Germinal center (tissue), 1 donor: ENCODE measurements around the gene TMEM116.
"Not testable (repeated sequence)": the region's sequence is repeated elsewhere in the genome, so short reads cannot be mapped to it uniquely, and the experiment has no call there.

Source experiments
- DNase-seq: peaks from one replicate; pipeline ENCODE4 v3.0.0; 2012; ENCODE audit warnings: mixed read lengths, low spot score

The TMEM116 gene

DNA sequence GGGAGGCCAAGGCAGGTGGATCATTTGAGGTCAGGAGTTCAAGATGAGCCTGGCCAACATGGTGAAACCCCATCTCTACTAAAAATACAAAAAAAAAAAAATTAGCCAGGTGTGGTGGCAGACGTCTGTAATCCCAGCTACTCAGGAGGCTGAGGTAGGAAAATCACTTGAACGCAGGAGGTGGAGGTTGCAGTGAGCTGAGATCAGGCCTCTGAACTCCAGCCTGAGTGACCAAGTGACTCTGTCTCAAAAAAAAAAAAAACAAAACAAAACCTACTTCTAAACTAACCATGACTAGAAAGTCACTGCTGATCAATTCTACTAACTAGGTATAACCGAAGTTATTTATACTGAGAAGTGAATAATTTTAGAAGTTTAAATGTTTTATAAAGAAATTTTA lies 3.4 kb downstream of the TMEM116 start:
- not testable (repeated sequence) for DNase-seq

DNA sequence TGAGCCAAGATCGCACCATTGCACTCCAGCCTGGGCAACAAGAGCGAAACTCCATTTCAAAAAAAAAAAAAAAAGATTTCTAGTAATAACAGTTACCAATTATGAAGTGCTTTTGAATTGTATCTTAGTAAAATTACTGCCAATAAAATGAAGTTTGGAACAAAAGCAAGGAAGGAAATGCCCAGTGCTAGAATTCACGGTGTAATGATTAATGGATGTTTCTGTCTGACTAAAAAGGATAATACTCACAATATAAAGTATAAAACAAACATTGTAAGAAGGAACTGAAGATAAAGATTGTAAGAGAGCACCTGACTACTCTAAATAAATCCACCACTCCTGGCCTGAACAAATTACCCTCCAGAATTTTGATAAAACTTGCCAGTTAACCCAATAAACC lies 4.0 kb downstream of the TMEM116 start:
- no peak for DNase-seq

DNA sequence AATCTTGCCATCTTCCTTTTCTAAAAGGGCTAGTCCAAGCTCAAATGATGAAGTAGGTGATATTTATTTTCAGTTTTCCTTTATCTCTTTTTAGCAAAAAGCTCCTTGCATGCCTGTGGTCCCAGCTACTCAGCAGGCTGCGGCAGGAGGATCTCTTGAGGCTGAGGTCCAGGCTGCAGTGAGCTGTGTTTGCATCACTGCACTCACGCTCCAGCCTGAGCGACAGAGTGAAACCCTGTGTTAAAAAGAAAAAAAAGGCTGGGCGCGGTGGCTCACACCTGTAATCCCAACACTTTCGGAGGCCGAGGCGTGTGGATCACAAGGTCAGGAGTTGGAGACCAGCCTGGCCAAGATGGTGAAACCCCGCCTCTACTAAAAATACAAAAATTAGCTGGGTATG lies 5.0 kb downstream of the TMEM116 start:
- DNase-seq: no peak

DNA sequence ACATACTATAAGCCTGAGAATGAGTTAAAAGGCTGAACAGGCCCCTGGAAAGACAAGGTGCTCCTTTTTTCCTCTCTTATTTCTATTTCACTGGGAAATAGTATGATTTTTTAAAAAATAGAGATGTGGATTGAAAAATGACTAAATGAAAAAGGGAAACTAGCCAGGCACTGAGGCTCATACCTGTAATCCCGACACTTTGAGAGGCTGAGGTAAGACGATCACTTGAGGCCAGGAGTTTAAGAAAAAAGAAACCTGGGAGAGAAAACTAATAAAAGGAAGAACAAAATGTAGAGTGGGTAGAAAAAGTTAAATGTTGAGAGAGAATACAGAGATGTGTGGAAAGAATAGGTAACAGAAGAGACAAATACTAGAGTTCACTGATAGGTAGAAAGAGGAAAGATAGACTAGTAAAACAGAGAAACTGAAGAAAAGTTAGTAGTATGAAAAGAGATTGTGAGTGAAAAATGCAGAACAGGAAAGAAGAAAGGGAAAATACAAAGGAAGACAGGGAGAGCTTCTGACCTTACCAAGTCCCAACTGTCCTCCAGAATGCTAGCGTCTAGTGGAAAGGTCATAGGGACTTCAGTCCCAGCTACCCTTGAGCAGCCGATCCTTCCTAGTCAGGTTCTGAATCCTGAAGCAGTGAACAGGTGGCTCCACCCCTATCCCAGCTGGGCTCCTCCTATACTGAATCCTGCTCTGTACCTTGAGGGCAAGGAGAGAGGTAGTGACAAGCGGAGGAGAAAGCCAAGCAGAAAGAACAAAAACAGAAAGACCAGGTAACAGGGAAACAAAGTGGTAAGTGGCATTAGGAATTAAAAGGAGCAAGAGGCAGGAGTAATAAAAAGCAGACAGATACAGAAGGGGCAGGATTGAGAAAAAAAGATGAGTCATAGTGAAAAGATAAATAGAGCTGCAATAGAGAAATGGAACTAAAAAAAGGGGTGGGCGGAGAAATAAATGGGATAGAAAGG lies 7.3 kb downstream of the TMEM116 start:
- no peak for DNase-seq

DNA sequence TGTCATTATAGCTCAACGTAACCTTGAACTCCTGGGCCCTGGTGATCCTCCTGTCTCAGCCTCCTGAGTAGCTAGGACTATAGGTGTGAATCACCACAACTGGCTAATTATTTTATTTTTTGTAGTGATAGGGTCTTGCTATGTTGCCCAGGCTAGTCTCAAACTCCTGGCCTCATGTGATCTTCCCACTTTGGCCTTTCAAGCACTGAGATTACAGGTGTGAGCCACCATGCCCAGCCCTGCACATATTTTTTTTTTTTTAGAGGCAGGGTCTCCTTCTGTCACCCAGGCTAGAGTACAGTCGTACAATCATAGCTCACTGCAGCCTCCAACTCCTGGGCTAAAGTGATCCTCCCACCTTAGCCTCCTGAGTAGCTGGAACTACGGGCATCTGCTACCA lies 8.9 kb downstream of the TMEM116 start:
- no peak for DNase-seq

DNA sequence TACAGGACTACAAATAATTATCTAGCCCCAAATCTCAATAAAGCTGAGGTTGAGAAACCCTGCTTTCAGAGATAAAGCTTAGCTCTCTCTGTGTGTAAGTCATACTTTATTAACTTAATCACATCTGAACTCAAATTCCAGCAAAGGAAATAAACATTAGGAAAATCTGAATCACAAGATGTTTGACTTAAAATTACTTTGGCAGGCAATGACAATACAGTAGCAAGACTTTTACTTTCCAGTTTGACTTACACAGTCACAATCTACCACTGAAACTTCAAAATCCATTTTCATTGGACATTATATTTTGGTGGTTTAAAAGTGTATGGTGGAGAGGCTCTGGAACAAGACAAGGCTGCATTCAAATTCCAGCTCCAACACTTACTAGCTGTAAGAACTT lies 11.4 kb downstream of the TMEM116 start:
- DNase-seq: no peak

DNA sequence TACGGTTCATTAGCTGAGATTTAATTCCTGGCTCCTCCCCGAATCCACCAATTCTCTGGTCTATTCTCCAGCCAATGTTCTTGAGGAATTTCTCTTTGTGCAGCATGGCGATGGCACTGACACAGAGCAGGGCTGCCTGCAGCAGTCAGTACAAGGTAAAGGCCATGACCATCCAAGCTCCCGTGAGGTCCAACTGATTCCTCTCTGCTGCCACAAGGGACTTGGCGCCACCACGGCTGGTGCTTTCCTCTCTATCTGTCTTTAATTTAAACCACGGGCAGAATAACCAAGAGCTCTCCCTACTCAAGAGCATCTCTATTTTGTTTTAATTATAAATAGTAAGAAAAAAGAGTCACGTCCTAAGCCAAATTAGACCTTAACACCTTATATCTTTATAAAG lies 12.1 kb downstream of the TMEM116 start:
- no peak for DNase-seq

DNA sequence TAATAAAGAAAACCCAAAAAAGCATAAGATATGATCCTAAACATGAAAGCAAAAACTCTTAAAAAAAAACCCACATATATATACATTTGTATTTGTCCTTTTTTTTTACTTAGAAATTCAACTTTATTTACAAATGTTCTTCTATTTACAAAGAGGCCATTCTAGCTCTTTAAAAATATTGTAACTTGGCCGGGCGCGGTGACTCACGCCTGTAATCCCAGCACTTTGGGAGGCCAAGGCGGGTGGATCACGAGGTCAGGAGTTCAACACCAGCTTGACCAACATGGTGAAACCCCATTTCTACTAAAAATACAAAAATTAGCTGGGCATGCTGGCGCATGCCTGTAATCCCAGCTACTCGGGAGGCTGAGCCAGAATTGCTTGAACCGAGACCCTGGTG lies 13.8 kb downstream of the TMEM116 start:
- DNase-seq: not testable (repeated sequence)

DNA sequence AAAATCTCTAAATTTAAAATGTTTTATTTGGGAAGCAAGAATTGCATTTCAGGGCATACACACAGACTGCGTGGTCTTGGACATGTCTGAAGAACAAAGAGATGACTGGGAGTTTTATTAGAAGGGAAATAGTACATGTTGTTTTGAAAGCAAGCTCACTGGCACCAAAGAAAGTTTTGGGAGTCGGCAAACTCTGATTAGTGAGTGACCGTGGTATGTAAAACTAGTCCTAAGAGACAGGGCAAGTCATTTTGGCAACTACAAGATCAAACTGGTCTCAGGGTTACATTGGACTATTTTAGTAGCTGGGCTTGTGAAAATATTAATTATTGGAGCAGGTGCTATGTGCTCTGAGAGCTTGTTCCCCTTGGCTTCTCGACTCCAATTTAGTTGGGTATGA lies 14.9 kb downstream of the TMEM116 start:
- no peak for DNase-seq

DNA sequence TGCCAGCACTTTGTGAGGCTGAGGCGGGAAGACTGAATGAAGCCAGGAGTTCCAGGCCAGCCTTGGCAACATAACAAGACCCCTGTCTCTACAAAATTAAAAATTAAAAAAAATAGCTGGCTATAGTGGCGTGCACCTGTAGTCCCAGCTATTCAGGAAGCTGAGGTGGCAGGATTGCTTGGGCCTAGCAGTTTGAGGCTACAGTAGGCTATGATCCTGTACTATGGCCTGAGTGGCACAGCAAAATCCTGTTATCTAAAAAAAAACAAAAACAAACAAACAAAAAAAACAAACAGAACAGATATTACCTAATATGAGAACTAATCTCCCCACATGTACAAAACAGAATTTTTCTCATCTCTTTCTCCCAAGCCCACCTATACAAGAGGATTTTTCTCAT lies 15.7 kb downstream of the TMEM116 start:
- no peak for DNase-seq

DNA sequence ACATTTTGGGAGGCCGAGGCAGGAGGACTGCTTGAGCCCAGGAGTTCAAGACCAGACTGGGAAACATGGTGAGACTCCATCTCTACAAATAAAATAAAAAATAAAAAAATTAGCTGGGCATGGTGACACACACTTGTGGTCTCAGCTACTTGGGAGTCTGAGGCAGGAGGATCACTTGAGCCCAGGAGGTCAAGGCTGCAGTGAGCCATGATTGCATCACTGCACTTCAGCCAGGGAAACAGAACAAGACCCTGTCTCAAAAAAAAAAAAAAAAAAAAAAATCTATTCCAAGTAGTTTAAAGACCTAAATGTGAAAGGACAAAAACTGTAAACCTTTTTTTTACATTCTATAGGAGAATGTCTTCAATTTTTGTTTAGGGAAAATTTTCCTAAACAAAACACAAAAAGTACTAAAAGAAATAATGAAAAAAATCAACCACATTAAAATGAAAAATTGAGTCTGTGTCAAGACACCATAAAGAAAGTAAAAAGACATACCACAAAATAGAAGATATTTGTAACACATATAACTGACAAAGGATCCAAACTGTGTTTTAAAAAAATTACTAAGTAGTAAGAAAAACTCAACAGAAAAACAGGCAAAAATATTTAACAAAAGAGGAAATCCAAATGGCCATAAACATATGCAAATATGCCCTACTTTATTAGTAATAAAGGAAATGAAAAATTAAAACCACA lies 17.0 kb downstream of the TMEM116 start:
- no peak for DNase-seq

DNA sequence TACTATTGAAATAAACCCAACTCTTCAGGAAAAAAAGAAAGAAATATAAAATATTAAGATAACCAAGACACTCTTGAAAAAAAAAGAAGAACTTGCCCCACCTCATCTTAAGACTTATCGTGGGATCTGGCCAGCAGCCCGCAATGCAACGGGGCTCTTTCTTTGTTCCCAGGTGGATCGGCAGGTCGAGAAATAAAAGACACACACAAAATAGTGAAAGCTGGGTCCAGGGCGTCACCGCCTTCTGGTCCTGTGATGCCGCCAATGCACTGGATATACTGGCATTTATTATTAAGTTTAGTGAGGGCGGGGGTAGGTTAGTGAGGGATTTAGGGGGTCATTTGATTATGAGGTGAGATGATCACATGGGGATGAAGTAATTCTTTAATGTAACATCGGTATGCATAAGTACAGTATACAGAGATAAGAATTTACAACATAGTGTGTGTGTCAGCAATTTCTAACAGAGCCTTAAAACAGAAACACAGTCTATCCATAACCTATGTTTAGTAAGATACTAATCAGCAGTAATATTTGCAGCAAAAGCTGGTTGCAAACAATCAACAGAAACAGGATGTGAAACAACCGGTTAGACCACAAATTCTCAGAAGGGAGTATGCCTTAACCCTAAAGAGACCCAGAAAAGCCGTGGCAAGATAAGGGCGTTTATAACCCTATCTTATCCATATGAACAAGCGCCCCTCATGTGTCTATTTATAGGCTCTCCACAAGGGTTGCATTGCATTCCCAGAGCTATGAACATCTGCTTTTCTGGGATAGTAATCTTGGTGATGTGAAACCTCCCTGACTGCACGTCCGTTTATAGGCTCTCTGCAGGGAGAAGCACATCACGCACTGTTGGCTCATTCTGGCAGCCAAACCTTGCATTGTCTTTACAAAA lies 18.5 kb downstream of the TMEM116 start:
- peak; percentile 26 for DNase-seq

DNA sequence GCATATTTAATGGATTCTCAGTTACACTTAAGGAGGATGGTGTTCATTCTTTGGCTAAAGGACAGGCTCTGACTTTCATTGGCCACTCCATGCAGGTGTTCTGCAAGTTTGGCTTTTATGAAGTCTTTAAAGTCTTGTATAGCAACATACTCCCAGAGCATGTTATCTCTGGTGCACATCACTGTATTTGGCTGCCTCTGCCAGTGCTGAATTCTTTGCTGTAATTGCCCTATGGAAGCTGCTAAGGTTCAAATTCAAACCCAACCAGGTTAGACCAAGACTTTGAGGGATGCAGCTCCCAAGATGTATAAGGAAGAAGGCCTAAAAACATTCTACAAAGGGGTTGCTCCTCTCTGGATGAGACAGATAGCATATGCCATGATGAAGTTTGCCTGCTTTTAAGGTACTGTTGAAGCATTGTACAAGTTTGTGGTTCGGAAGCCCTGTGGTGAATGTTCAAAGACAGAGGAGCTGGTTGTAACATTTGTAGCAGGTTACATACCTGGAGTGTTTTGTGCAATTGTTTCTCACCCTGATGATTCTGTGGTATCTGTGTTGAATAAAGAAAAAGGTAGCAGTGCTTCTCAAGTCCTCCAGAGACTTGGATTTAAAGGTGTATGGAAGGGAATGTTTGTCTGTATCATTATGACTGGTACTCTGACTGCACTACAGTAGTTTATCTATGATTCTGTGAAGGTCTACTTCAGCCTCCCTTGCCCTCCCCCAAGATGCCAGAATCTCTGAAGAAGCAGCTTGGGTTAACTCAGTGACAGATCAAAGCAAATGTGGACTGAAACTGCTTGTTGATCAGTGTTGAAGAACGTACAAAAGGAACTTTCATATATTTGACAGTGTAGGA lies 19.4 kb downstream of the TMEM116 start:
- no peak for DNase-seq

DNA sequence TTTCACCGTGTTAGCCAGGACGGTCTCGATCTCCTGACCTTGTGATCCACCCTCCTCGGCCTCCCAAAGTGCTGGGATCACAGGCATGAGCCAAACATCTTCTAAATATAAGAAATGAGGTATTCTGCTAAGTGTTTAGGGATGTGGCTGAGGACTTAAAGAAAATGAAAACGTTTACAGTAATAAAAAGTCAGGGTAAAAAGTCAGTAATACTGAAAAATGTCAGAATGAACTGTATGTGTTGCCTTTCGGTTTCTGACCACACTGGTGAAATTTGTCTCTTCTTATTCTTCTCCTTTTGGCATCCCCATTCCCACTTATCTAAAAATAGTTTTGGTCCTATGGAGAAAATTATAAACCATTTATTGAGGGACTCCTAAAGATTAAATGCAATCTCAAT lies 20.5 kb downstream of the TMEM116 start:
- no peak for DNase-seq

DNA sequence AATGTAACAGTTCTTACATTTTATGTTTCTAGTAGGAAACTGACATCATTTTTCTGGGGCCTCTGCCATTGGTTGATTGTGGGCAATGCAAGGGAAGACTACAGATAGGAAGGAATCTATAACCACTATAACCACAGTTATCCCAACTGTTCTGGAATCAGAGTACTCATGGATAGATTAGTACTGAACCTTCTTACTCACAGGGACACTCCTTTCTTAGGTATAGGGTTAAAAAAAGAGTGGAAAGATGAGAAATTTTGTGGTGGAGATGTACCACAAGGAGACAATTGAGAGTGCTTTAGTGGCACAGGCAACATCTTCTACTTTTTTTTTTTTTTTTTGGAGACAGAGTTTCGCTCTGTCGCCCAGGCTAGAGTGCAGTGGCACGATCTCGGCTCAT lies 21.0 kb downstream of the TMEM116 start:
- DNase-seq: no peak

DNA sequence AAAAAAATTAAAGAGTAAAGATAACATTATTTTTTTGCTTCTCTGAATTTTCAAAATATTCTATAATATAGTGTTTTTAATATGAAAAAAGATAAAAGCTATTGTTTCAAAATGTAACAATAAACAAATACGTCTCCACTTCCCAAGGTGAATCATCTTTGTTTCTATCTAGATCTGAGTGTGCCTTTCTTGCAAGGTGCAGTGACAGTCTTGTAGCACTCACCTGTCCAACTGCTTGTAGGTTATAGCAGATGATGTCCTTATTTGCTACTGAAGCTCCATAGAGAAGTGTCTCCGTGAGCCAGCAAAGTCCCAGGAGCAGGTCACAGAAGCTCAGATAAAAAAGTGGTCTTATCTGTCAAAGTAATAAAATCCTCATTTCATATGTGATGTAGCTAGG lies 21.4 kb downstream of the TMEM116 start:
- DNase-seq: no peak

DNA sequence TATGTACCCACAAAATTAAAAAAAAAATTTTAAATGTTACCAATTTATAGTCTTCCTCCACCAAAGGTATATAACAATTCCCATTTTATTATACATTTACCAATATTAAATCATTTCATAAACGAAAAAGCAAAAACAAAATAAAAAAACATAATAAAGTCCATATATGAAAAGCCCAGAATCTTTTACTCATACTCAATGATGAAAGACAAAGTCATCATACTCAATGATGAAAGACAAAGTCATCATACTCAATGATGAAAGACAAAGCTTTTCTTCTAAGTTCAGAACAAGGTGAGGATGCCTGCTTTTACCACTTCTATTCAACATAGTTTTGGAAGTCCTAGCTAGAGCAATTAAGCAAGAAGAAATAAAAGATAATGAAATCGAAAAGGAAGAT lies 28.1 kb downstream of the TMEM116 start:
- no peak for DNase-seq

DNA sequence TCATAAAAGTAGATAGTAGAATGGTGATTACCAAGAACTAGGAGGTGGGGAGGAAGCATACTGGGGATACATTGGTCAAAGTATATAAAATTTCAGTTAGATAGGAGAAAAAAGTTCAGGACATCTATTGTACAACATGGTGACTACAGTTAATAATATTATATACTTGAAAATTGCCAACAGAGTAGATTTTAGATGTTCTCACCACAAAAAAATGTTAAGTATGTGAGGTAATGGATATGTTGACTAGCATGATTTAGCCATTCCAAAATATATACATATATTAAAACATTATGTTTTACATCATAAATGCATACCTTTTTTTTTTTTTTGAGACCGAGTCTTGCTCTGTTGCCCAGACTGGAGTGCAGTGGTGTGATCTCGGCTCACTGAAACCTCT lies 31.0 kb downstream of the TMEM116 start:
- no peak for DNase-seq

DNA sequence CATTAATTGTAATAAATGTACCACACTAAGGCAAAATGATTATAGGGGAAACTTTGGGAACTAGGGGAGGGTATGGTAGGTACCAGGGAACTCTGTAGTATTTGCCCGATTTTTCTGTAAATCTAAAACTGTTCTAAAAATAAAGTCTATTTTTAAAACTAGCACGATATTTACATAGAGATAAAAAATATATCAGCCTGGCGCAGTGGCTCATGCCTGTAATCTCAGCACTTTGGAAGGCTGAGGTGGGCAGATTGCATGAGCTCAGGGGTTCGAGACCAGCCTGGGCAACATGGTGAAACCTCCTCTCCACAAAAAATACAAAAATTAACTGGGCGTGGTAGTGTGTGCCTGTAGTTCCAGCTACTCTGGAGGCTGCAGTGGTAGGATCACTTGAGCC lies 32.4 kb downstream of the TMEM116 start:
- no peak for DNase-seq

DNA sequence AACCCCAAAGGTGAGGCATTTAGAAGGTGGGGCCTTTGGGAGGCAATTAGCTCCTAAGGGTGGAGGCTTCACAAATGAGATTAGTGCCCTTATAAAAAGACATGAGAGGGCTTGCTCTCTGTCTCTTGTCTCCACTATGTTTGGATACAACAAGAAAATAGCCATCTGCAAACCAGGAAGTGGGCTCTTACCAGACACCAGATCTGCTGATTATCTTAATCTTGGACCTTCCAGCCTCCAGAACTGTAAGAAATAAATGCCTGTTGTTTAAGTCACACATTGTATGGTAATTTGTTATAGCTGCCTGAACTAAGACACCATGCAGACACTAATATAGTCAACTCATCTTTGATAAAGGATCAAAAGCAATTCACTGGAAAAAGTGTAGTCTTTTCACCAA lies 34.4 kb downstream of the TMEM116 start:
- no peak for DNase-seq

DNA sequence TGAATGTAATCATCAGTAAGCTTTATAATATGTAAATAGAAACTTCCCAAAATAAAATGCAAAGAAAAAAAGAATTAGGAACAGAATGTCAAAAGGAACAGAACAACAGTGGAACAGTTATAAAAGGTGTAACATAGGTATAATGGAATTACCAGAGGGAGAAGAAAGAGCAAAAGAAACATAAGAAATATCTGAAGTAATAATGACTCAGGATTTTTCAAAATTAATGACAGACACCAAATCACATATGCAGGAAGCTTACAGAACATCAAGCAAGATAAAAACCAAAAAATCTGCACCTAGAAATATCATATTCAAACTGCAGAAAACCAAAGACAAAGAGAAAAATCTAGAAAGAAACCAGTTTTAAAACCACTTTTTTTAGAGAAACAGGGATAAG lies 36.1 kb downstream of the TMEM116 start:
- no peak for DNase-seq
